ENCODE results near the gene MTR. TPM values are rescaled to one million over a fixed set of nuclear protein-coding genes. Genes with fewer than 3 reads are reported as not detected.

Gene MTR
- total and polyA plus RNA-seq, 2 donors (not counting 1 experiment from before 2014, with no cell fraction given), result 9.9 to 49.1 TPM

- Histone ChIP-seq H2AFZ (ENCODE audit: insufficient read depth, low read depth, low read length, poor library complexity, severe bottlenecking) (no peak overlapping the region), H3K4me1 (ENCODE audit: control insufficient read depth in 2 of 2, insufficient read depth in 2 of 2, low read length in 2 of 2) (no peaks in the 10 kb centered on the region), H4K20me1 (ENCODE audit: control insufficient read depth, insufficient read depth, low read length, poor library complexity, severe bottlenecking) (no peaks in the 10 kb centered on the region), H3K79me2 (ENCODE audit: control insufficient read depth, insufficient read depth, low read length) (no peaks in the 10 kb centered on the region), H3K27ac (ENCODE audit: low read length in 2 of 2) (no peak overlapping the region), H3K4me3 (ENCODE audit: control extremely low read depth in 1 of 5, extremely low read depth in 1 of 5, insufficient read depth in 1 of 5, low read depth in 2 of 5, low read length in 4 of 5) (no peak overlapping the region), H3K4me2 (replicated peaks; ENCODE audit: low read depth, low read length, poor library complexity, severe bottlenecking) (no peak overlapping the region), H3K9ac (ENCODE audit: low read length) (no peak overlapping the region), H3K9me3 (ENCODE audit: control extremely low read depth in 1 of 3, control insufficient read depth in 2 of 3, insufficient read depth in 1 of 3, low read length in 2 of 3) (no peaks in the 10 kb centered on the region), H3K27me3 (replicated peaks in 1 of 4; ENCODE audit: control extremely low read depth in 1 of 4, control insufficient read depth in 3 of 4, insufficient read depth in 4 of 4, low read length in 3 of 4) (no peaks in the 10 kb centered on the region), H3K36me3 (replicated peaks in 1 of 2; ENCODE audit: control extremely low read depth in 1 of 2, control insufficient read depth in 1 of 2, extremely low read depth in 1 of 2, insufficient read depth in 2 of 2, low read length in 1 of 2) (no peaks in the 10 kb centered on the region)
- Mint-ChIP-seq H3K27ac (no peak overlapping the region), H3K9me3 (ENCODE audit: insufficient read depth) (no peaks in the 10 kb centered on the region), H3K4me3 (no peak overlapping the region), H3K27me3 (peaks cover 5% of the 10 kb centered on the region), H3K4me1 (no peaks in the 10 kb centered on the region)
- ChIA-PET CTCF (no interaction called here), POLR2A (no interaction called here)
- no CpG with 5 or more reads among the region's 3 CpGs for WGBS (ENCODE audit: insufficient coverage)
- no peak for DNase-seq
- no peak for ATAC-seq (ENCODE audit: low read depth)
- intact Hi-C loops (cut with micrococcal nuclease), result no loop called here
- TF ChIP-seq, protein P1, sequence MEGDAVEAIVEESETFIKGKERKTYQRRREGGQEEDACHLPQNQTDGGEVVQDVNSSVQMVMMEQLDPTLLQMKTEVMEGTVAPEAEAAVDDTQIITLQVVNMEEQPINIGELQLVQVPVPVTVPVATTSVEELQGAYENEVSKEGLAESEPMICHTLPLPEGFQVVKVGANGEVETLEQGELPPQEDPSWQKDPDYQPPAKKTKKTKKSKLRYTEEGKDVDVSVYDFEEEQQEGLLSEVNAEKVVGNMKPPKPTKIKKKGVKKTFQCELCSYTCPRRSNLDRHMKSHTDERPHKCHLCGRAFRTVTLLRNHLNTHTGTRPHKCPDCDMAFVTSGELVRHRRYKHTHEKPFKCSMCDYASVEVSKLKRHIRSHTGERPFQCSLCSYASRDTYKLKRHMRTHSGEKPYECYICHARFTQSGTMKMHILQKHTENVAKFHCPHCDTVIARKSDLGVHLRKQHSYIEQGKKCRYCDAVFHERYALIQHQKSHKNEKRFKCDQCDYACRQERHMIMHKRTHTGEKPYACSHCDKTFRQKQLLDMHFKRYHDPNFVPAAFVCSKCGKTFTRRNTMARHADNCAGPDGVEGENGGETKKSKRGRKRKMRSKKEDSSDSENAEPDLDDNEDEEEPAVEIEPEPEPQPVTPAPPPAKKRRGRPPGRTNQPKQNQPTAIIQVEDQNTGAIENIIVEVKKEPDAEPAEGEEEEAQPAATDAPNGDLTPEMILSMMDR (IDR thresholded peaks at IDR 0.05), result no peak
- no peak for TF ChIP-seq EZH2 (IDR thresholded peaks at IDR 0.05; ENCODE audit: borderline replicate concordance, insufficient read depth, low read depth, low read length, poor library complexity, severe bottlenecking)
Measured at GRCh38 chr1:236750928-236751327, 44.2 kb upstream of the MTR start.

- CTCF ChIA-PET, result interaction anchor here (0.5 kb wide), 1 partner anchor 23 kb away, joined by 3 read pairs; no protein-coding TSS in a partner anchor
- 91% methylated on average over 10 of the region's 16 CpGs for WGBS (ENCODE audit: insufficient coverage)
- Histone ChIP-seq H3K9ac (ENCODE audit: low read length) (no peak overlapping the region), H2AFZ (ENCODE audit: insufficient read depth, low read depth, low read length, poor library complexity, severe bottlenecking) (no peak overlapping the region), H3K4me1 (ENCODE audit: control insufficient read depth in 2 of 2, insufficient read depth in 2 of 2, low read length in 2 of 2) (no peaks in the 10 kb centered on the region), H3K79me2 (ENCODE audit: control insufficient read depth, insufficient read depth, low read length) (no peaks in the 10 kb centered on the region), H4K20me1 (ENCODE audit: control insufficient read depth, insufficient read depth, low read length, poor library complexity, severe bottlenecking) (no peaks in the 10 kb centered on the region), H3K9me3 (ENCODE audit: control extremely low read depth in 1 of 3, control insufficient read depth in 2 of 3, insufficient read depth in 1 of 3, low read length in 2 of 3) (no peaks in the 10 kb centered on the region), H3K4me2 (replicated peaks; ENCODE audit: low read depth, low read length, poor library complexity, severe bottlenecking) (no peak overlapping the region), H3K4me3 (ENCODE audit: control extremely low read depth in 1 of 5, extremely low read depth in 1 of 5, insufficient read depth in 1 of 5, low read depth in 2 of 5, low read length in 4 of 5) (no peak overlapping the region), H3K36me3 (replicated peaks in 1 of 2; ENCODE audit: control extremely low read depth in 1 of 2, control insufficient read depth in 1 of 2, extremely low read depth in 1 of 2, insufficient read depth in 2 of 2, low read length in 1 of 2) (no peaks in the 10 kb centered on the region), H3K27ac (ENCODE audit: low read length in 2 of 2) (no peak overlapping the region), H3K27me3 (replicated peaks in 1 of 4; ENCODE audit: control extremely low read depth in 1 of 4, control insufficient read depth in 3 of 4, insufficient read depth in 4 of 4, low read length in 3 of 4) (no peaks in the 10 kb centered on the region)
- DNase-seq (no peak), ATAC-seq (ENCODE audit: low read depth) (no peak)
- H3K9me3 Mint-ChIP-seq (ENCODE audit: insufficient read depth), result no peaks in the 10 kb centered on the region
- peaks cover 5% of the 10 kb centered on the region for H3K27me3 Mint-ChIP-seq
- no peak overlapping the region for H3K27ac Mint-ChIP-seq
- intact Hi-C loops (cut with micrococcal nuclease), result no loop called here
- no peak for TF ChIP-seq EZH2 (IDR thresholded peaks at IDR 0.05; ENCODE audit: borderline replicate concordance, insufficient read depth, low read depth, low read length, poor library complexity, severe bottlenecking)
- TF ChIP-seq, protein P1 (IDR thresholded peaks at IDR 0.05), result no peak
- POLR2A ChIA-PET, result no interaction called here
- H3K4me1 Mint-ChIP-seq, result no peaks in the 10 kb centered on the region
- H3K4me3 Mint-ChIP-seq, result no peak overlapping the region
Measured at GRCh38 chr1:236751385-236751784, 43.7 kb upstream of the MTR start.
